Fibroblast of skin of right quadriceps (primary cell): ENCODE measurements around the gene RAX2.

Experiments used
- DNase-seq: peaks from one replicate; pipeline ENCODE4 v3.0.0-alpha.2; 2013

The RAX2 gene

DNA sequence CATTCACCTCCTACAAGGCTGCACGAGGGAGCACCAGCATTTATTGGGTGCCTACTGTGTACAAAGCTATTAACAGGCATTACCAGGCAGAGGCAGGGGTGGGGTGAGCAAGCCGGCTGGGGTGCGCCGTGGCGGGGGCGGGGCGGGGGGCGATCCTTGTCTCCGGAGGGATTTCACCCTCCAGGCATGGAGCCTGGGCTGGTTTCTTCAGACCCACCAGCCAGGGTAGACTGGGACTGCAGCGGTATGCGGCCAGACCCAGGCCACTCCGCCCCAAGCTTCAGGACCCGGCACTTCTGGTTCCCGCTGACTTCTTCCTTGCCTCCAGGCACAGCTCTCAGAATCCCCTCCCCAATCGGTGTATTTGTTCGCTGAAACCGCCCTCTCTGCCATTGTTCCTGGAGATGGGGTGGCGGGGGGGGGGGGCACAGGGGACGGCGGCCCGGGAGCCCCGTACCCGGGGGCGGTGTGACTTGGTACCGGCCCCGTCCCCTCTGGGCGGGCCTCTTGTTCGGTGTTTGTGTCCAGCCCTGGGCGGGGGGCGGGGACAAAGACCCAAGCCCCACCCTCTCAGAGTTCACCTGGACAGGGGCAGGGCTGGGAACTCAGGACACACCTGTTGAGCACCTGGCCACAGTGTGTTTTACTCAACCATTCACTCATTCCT is 49.5 kb downstream of the RAX2 start:
- DNase-seq = no peak

DNA sequence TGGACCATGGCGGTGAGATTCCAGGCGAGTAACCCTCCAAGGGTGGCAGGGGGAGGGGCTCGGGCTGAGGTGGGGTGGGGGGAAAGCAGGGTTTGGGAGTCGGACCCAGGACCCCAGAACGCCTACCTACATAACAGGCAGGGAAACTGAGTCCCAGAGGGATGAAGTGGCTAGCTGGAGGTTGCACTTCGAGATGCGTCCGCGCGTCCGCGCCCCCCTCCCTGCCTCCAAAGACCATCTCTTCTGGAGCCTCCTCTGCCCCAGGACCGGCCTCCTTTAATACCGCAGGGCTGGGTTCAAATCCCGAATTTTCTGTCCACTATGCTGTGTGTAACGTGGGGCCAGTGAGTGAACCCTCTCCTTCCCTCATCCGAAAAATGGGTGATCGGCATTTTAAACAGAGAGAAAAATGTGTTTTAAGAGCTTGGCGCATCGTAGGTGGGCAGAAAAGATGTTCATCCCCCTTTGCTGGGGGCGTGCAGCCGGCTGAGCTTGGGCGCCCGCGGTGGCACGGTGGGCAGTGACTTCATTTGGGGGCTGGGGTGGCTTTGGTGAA is 50.1 kb downstream of the RAX2 start:
- DNase-seq = no peak

DNA sequence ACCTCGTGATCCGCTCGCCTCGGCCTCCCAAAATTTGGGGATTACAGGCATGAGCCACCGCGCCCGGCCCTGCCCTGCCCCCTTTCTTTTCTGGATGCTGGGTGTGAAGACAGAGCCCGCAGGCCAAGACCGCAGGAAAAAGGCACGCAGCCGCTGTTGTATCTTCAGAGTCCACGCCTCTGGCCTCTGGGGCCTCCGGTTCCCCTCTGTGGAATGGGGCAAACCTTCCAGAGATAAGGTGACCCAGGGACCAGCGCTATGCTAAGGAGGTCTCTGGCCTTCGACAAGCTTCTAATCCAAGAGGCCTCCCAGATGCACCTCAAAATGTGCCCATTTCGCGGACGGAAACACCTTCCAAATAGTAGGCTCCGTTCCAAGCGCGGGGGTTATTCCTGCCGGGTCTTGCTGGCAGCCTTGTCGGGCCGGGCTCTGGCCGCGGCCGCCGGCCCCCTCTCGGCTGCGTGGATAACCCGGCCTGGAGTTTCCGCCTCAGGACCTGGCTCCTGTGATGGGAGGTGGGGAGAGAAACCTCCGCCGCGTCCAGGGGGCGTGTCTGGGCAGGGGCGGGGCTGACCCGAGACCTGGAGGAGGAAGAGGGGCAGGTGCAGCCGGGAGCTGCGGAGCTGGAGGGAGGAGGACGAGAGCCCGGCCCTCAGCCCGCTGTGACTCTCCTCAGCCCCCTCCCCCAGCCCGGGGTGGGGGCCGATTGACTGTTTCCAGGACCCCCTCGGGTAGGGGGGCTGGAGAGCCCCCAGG is 50.7 kb downstream of the RAX2 start:
- peak; percentile 71 for DNase-seq

DNA sequence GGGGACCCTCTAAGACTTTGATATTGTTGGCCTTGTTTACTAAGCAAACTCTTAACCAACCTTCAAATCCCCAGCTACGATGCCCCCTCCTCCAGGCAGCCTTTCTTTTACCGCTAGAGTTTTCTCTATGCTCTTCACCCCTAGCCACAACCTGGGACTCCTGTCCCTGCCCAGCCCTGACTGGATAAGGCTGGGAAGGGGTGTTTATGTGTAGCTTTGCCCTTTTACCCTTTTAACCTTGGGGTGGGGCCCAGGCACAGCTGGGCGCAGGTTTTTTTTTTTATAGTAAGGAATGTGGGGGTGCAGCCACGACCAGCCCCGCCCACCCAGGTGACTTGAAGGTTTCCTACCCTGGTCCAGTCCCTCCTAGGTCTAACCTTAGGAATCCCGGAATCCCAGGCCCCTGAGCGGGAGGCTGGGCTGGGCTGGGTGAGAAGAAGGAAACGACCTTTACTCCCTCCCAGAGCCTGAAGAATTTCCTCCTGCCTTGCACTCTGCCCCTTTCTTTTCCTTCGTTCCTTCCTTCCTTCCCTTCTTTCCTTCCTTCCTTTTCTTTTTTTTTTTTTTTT is 51.6 kb downstream of the RAX2 start:
- no peak for DNase-seq

DNA sequence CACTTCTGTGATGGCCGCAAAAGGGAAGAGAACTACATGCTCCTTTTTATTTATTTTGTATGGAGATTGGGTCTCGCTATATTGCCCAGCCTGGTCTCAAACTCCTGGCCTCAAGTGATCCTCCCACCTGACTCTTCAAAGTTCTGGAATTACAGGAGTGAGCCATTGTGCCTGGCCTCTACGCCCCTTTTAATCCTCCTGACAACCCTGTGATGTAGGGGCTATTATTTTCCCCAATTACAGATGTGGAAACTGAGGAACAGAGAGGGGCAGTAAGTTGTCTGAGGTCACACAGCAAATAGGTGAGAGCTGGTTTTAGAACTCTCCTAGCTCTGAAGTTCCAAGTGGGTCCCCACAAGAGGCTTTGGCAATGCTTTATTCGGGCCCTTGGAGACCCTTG is 52.2 kb downstream of the RAX2 start:
- no peak for DNase-seq
